GM12878 (cell line): ENCODE results near the gene PCDH1. TPM values are rescaled to one million over a fixed set of nuclear protein-coding genes. Genes with fewer than 3 reads are reported as not detected.

Source experiments
- ATAC-seq: fragments of 200-7000 bp; cut with Tn5 transposase; 3 replicates; pipeline ENCODE4 v1.9.1; 2020; ENCODE audit warnings: mild to moderate bottlenecking, moderate library complexity
- BruUV-seq: library from RNA; stranded (reverse); fragments of 400-500 nt; replicated peaks from 2 replicates; lab custom pipeline; 2021; lab: Mats Ljungman, UMichigan
- CTCF ChIA-PET: fragments of 300-600 bp; sonication (Branson Sonifier 250); formaldehyde crosslinking; extraction: SDS; loops from one replicate; lab custom pipeline; 2021; ENCODE audit warnings: inconsistent platforms; lab: Yijun Ruan, JAX
- POLR2A ChIA-PET: fragments of 350-600 bp; formaldehyde crosslinking; extraction: SDS; loops from one replicate; lab custom pipeline; 2021; ENCODE audit warnings: inconsistent platforms; lab: Charles Lee
- RAD21 ChIA-PET: fragments of 300-600 bp; sonication (Branson Sonifier 250); formaldehyde crosslinking; loops from one replicate; lab custom pipeline; 2023; ENCODE audit warnings: antibody characterized with exemption; ENCODE audit not compliant: unreplicated experiment; lab: Charles Lee
- SMC1A ChIA-PET: fragments of 300-600 bp; sonication (Branson Sonifier 250); formaldehyde crosslinking; loops from one replicate; lab custom pipeline; 2023; ENCODE audit not compliant: unreplicated experiment, uncharacterized antibody; lab: Charles Lee
- DNase-seq: peaks from one replicate; pipeline ENCODE4 v3.0.0-alpha.2; 2011; ENCODE audit warnings: low read depth, low spot score
- FAIRE-seq: peaks from 3 replicates; lab custom pipeline; 2011; peaks lifted over from hg19 to GRCh38; lab: Jason Lieb, UNC
- H2AFZ ChIP-seq: 2 replicates; pipeline ENCODE4 v1.6.0; 2011; ENCODE audit warnings: low read depth, low read length, control low read depth; ENCODE audit not compliant: control insufficient read depth
- H3K27ac ChIP-seq: 2 replicates; pipeline ENCODE4 v1.5.1; 2011; ENCODE audit warnings: control low read depth; ENCODE audit not compliant: control insufficient read depth, insufficient read depth
- H3K27me3 ChIP-seq, 2 experiments: replicated peaks in 1 of 2; 2 replicates each; pipeline versions ENCODE4 v1.6.0 to v1.6.1; 2011; ENCODE audit warnings: low read length in 1 of 2; ENCODE audit not compliant: control insufficient read depth in 2 of 2, insufficient read depth in 2 of 2
- H3K36me3 ChIP-seq, 2 experiments: 2 replicates each; pipeline ENCODE4 v1.5.1; 2011; ENCODE audit warnings: low read length in 1 of 2; ENCODE audit not compliant: control insufficient read depth in 2 of 2, insufficient read depth in 2 of 2
- H3K4me1 ChIP-seq: 2 replicates; pipeline ENCODE4 v1.6.1; 2011; ENCODE audit warnings: mild to moderate bottlenecking, low read length, moderate library complexity, mixed read lengths; ENCODE audit not compliant: control insufficient read depth, insufficient read depth
- H3K4me2 ChIP-seq: 2 replicates; pipeline ENCODE4 v1.6.0; 2011; ENCODE audit warnings: control low read depth; ENCODE audit not compliant: control insufficient read depth, insufficient read depth
- H3K4me3 ChIP-seq: fragments of 200-600 bp; sonication (generic); 2 replicates; pipeline ENCODE4 v1.5.1; 2016
- H3K79me2 ChIP-seq: 2 replicates; pipeline ENCODE4 v1.6.0; 2011; ENCODE audit warnings: low read length; ENCODE audit not compliant: control insufficient read depth, insufficient read depth
- H3K9ac ChIP-seq: 2 replicates; pipeline ENCODE4 v1.8.0; 2011; ENCODE audit warnings: low read length, control low read depth, mixed read lengths; ENCODE audit not compliant: control insufficient read depth, insufficient read depth
- H3K9me3 ChIP-seq: replicated peaks from 3 replicates; pipeline ENCODE4 v1.5.1; 2011; ENCODE audit warnings: mild to moderate bottlenecking, low read length; ENCODE audit not compliant: control insufficient read depth, insufficient read depth
- H4K20me1 ChIP-seq: 2 replicates; pipeline ENCODE4 v1.6.0; 2011; ENCODE audit not compliant: control insufficient read depth, insufficient read depth
- ATF2 ChIP-seq: IDR thresholded peaks from 2 replicates; pipeline ENCODE4 v1.6.1; 2012; ENCODE audit warnings: low read length, inconsistent platforms
- BACH1 ChIP-seq: fragments of 450-650 bp; IDR thresholded peaks from 2 replicates; pipeline ENCODE4 v1.6.1; 2017; ENCODE audit warnings: mild to moderate bottlenecking, borderline replicate concordance
- BCL3 ChIP-seq: IDR thresholded peaks from 2 replicates; pipeline ENCODE4 v1.6.1; 2011; ENCODE audit warnings: borderline replicate concordance, low read depth, mild to moderate bottlenecking, moderate library complexity, low read length; ENCODE audit not compliant: insufficient read depth, poor library complexity, severe bottlenecking
- BMI1 ChIP-seq: fragments of 450-650 bp; IDR thresholded peaks from 2 replicates; pipeline ENCODE4 v1.6.1; 2016; ENCODE audit warnings: mild to moderate bottlenecking, moderate library complexity, borderline replicate concordance
- CBX5 ChIP-seq: sonication (generic); IDR thresholded peaks from 2 replicates; pipeline ENCODE4 v1.6.1; 2016; ENCODE audit warnings: low read depth, moderate library complexity, mild to moderate bottlenecking, inconsistent platforms
- IKZF2 ChIP-seq, 2 experiments: fragments of 450-650 bp; IDR thresholded peaks; 2 replicates each; pipeline ENCODE4 v1.6.1; 2017; ENCODE audit warnings: mild to moderate bottlenecking in 2 of 2, moderate library complexity in 2 of 2
- IRF3 ChIP-seq: fragments of 450-650 bp; IDR thresholded peaks from 2 replicates; pipeline ENCODE4 v1.6.1; 2014; ENCODE audit warnings: mild to moderate bottlenecking
- MAX ChIP-seq: IDR thresholded peaks from 2 replicates; pipeline ENCODE4 v1.6.1; 2012; ENCODE audit warnings: low read depth, low read length, improper control_type of control experiment
- POLR2AphosphoS5 ChIP-seq: IDR thresholded peaks from 2 replicates; pipeline ENCODE4 v1.6.1; 2011; ENCODE audit warnings: mild to moderate bottlenecking, low read length, inconsistent platforms
- SKIL ChIP-seq: fragments of 450-650 bp; IDR thresholded peaks from 2 replicates; pipeline ENCODE4 v1.6.1; 2017; ENCODE audit warnings: mild to moderate bottlenecking, low read depth, inconsistent platforms; ENCODE audit not compliant: poor library complexity, severe bottlenecking
- SMC3 ChIP-seq: IDR thresholded peaks from 2 replicates; pipeline ENCODE4 v1.6.1; 2011; ENCODE audit warnings: low read length, improper control_type of control experiment, borderline replicate concordance
- SP1 ChIP-seq: IDR thresholded peaks from one replicate; pipeline ENCODE4 v1.6.1; 2011; ENCODE audit warnings: low read depth, low read length
- SREBF1 ChIP-seq: IDR thresholded peaks from 2 replicates; pipeline ENCODE4 v1.6.1; 2012; ENCODE audit warnings: mild to moderate bottlenecking, low read length
- SRF ChIP-seq, 2 experiments: IDR thresholded peaks; 2 replicates each; pipeline ENCODE4 v1.6.1; 2011; ENCODE audit warnings: low read depth in 2 of 2, low read length in 2 of 2, mild to moderate bottlenecking in 1 of 2, moderate library complexity in 1 of 2
- TARDBP ChIP-seq: IDR thresholded peaks from 2 replicates; pipeline ENCODE4 v1.6.1; 2016; ENCODE audit warnings: borderline replicate concordance
- ZNF217 ChIP-seq: fragments of 450-650 bp; IDR thresholded peaks from 2 replicates; pipeline ENCODE4 v1.6.1; 2017; ENCODE audit warnings: antibody characterized with exemption, mild to moderate bottlenecking
- ZNF24 ChIP-seq: fragments of 450-650 bp; IDR thresholded peaks from 2 replicates; pipeline ENCODE4 v1.6.1; 2017; ENCODE audit warnings: antibody characterized with exemption, mild to moderate bottlenecking
- ZZZ3 ChIP-seq: IDR thresholded peaks from 2 replicates; pipeline ENCODE4 v1.6.1; 2011; ENCODE audit warnings: low read depth; ENCODE audit not compliant: control insufficient read depth, insufficient read length
- WGBS: methylation state at CpG from one replicate; pipeline ENCODE4 v1.1.6; 2016; ENCODE audit warnings: low lambda C conversion rate; ENCODE audit not compliant: insufficient replicate concordance, insufficient coverage; ENCODE audit errors: missing lambda C conversion rate; 5-methylcytosine and 5-hydroxymethylcytosine counted together
- in situ Hi-C: fragments of 300-500 bp; cut with MboI; formaldehyde crosslinking; loops from 9 replicates; pipeline ENCODE4 v1.14.3; 2018; ENCODE audit warnings: mixed read lengths
- intact Hi-C: fragments of 100-400 bp; cut with micrococcal nuclease; formaldehyde crosslinking; loops from one replicate; pipeline ENCODE4 v1.14.2; 2022; ENCODE audit not compliant: unreplicated experiment
- polyA plus RNA-seq, 11 experiments: library from polyadenylated mRNA; depleted of rRNA in 4 of 11; unstranded in 6 of 11; stranded (reverse) in 5 of 11; fragments of >200 nt; fragmentation: Nextera tagmentation in 4 of 11; fragmentation: Illumina TruSeq in 1 of 11; extraction: Ambion mirVana in 4 of 11; extraction: Trizol in 1 of 11; gene quantifications; 1 replicate in 1 of 11; 2 replicates in 10 of 11; pipeline versions ENCODE4 v1.2.1 to v1.2.3, GENCODE V29; 2011 to 2016; ENCODE audit warnings: inconsistent platforms in 2 of 11, missing spikeins in 2 of 11, low read depth in 1 of 11
- total RNA-seq, 4 experiments: library from RNA; depleted of rRNA in 3 of 4; stranded (reverse); fragments of >200 nt in 3 of 4; fragmentation: Illumina TruSeq in 1 of 4; extraction: Trizol in 1 of 4; gene quantifications; 2 replicates each; pipeline versions ENCODE4 v1.2.1 to v1.2.3, GENCODE V29; 2013 to 2021

PCDH1 gene
- total and polyA plus RNA-seq, 10 of the 15 experiments (the other 5 are each of a cell fraction or from before 2014, with no cell fraction given) = 0.07 to 0.36 (median 0.16) TPM; not detected in 7

- Histone ChIP-seq H3K27ac (no peak overlapping the region), H3K9ac (no peak overlapping the region), H3K27me3 (peaks cover 6 to 13% of the 10 kb centered on the region in 2 experiments), H3K4me1 (peaks cover 37% of the 10 kb centered on the region), H3K4me2 (no peak overlapping the region), H4K20me1 (0 out of 2 replicates have a peak, but pooled peaks cover 3% of the 10 kb centered on the region), H3K9me3 (no peaks in the 10 kb centered on the region), H3K36me3 (no peaks in the 10 kb centered on the region), H2AFZ (no peak overlapping the region), H3K79me2 (no peaks in the 10 kb centered on the region), H3K4me3 (no peak overlapping the region)
- in situ Hi-C loops = loop anchor here (5.0 kb wide), 1 partner anchor 190 kb away; no protein-coding TSS in a partner anchor
- 18% methylated on average over 12 of the region's 13 CpGs for WGBS
- no peak for DNase-seq
- no peak for FAIRE-seq
- no TSS peak for BruUV-seq
- intact Hi-C loops = no loop called here
- CTCF ChIA-PET = interaction anchor here (2.3 to 7.3 kb wide), 5 partner anchors 78 to 218 kb away, joined by 10 to 97 read pairs (median 67); partner anchors contain the start of gene RNF14
- POLR2A ChIA-PET = interaction anchor here (0.6 kb wide), 1 partner anchor 36 kb away, joined by 3 read pairs; no protein-coding TSS in a partner anchor
- RAD21 ChIA-PET = interaction anchor here (1.3 to 5.0 kb wide), 4 partner anchors 23 to 189 kb away, joined by 4 to 67 read pairs (median 29); no protein-coding TSS in a partner anchor
- no peak for ATAC-seq
- SMC1A ChIA-PET = interaction anchor here (1.6 to 4.2 kb wide), 4 partner anchors 8 to 190 kb away, joined by 3 to 39 read pairs (median 22); no protein-coding TSS in a partner anchor
- TF ChIP-seq SMC3 = no peak
- no peak for TF ChIP-seq SKIL
- TF ChIP-seq ATF2 = no peak
- no peak for TF ChIP-seq ZNF217
- no peak for TF ChIP-seq TARDBP
- TF ChIP-seq SREBF1 = no peak
- TF ChIP-seq BMI1 = no peak
- TF ChIP-seq BACH1 = no peak
- TF ChIP-seq CBX5 = no peak
- TF ChIP-seq IRF3 = no peak
- no peak for TF ChIP-seq IKZF2 (IDR thresholded peaks at IDR 0.05)
- no peak for TF ChIP-seq ZNF24
- no peak for TF ChIP-seq BCL3
- TF ChIP-seq MAX = no peak
- TF ChIP-seq ZZZ3 = no peak
- TF ChIP-seq SP1 = no peak
- TF ChIP-seq SRF (IDR thresholded peaks at IDR 0.05; ENCODE audit: low read depth in 2 of 2, low read length in 2 of 2) = no peak
- TF ChIP-seq POLR2AphosphoS5 = no peak
These were observed 4.5 kb upstream of the PCDH1 start for GRCh38 chr5:141882594-141883183.
